DLD1 (cell line): ENCODE data around the gene GPR146.

Experiments used
- in situ Hi-C: cut with HindIII; loops from 2 replicates; pipeline ENCODE4 v1.10.0; 2017; ENCODE audit warnings: low sequenced_read_pairs

GPR146 gene

DNA sequence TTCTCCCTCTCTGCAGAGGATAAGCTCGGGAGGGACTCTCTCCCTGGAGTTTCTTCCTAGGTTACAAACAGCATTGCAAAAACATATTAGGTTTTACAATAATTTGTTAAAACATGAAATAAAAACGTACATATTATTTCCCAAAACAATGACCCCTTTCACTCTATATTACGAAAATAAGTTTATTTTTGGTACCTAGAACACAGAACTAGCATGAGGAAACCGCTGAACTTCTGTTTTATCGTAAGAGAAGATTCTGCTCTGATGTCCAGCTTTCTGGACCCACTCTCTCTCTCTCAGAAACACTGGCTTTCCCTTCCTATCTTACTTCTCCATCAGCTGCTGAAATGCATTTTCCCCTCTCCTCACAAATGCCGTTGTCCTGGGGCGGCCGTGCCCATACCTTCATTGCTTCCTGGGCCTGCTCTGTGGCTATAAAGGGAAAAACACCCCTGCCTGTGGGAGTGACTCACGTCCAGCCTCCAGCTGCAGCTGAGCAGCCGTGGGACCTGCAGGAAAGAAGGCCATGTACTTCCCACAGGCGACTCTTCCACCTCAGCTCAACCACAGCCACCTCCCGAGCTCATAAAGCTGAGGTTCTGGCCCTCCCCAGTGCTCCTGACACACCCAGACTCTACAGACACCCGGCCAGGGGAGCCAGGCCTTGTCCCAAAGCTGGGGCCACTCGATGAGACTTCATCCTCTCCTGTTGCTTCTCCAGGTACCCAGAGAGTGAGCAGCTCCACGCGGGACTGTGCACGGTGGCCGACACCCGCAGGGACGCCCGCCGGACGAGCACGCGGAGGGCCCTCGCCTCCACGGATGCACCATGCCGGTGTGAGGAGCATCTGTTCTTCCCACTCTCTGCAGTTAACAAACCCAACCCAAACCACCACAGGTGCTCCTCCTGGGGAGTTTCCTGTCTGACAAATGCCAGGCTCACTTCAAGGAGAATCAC lies 46.6 kb downstream of the GPR146 start:
- in situ Hi-C loops, result loop anchor here (10.0 kb wide), 1 partner anchor 294 kb away; no protein-coding TSS in a partner anchor

DNA sequence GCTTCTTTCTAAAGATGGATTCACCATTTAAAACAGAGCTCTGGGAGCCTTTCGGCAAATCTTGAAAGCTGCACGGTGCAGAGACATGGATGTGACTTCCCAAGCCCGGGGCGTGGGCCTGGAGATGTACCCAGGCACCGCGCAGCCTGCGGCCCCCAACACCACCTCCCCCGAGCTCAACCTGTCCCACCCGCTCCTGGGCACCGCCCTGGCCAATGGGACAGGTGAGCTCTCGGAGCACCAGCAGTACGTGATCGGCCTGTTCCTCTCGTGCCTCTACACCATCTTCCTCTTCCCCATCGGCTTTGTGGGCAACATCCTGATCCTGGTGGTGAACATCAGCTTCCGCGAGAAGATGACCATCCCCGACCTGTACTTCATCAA lies 47.3 kb downstream of the GPR146 start:
- in situ Hi-C loops, result loop anchor here (10.0 kb wide), 1 partner anchor 293 kb away; no protein-coding TSS in a partner anchor

DNA sequence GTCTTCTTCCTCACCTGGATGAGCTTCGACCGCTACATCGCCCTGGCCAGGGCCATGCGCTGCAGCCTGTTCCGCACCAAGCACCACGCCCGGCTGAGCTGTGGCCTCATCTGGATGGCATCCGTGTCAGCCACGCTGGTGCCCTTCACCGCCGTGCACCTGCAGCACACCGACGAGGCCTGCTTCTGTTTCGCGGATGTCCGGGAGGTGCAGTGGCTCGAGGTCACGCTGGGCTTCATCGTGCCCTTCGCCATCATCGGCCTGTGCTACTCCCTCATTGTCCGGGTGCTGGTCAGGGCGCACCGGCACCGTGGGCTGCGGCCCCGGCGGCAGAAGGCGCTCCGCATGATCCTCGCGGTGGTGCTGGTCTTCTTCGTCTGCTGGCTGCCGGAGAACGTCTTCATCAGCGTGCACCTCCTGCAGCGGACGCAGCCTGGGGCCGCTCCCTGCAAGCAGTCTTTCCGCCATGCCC lies 47.9 kb downstream of the GPR146 start:
- in situ Hi-C loops, result loop anchor here (10.0 kb wide), 1 partner anchor 293 kb away; no protein-coding TSS in a partner anchor

DNA sequence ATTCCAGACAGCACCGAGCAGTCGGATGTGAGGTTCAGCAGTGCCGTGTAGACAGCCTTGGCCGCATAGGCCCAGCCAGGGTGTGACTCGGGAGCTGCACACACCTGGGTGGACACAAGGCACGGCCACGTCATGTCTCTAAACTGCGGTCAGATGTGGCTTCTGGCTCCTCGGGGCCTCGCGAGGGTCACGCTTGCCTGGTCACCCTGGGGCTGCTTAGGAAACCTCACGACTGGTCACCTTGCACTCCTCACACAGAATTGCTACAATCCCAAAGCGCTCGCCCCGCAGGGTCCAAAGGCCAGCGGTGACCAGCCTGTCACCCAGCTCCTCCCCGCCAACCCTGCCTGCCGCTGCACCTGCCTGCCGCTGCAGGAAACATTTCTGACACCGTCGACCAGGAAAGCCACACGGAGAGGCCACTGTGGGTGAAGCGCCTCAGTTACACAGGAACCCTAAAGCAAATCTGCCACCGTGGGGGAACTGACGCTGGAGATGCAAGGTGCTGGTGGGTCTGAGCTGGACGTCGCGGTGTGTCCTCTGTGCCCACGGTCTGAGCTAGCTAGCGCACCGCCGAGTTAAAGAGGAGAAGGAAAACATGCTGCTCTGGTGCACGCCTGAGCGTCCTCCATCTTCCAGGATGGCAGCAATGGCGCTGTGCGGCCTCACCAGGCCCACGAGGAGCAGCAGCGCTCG lies 48.6 kb downstream of the GPR146 start:
- in situ Hi-C loops, result loop anchor here (10.0 kb wide), 1 partner anchor 292 kb away; no protein-coding TSS in a partner anchor

DNA sequence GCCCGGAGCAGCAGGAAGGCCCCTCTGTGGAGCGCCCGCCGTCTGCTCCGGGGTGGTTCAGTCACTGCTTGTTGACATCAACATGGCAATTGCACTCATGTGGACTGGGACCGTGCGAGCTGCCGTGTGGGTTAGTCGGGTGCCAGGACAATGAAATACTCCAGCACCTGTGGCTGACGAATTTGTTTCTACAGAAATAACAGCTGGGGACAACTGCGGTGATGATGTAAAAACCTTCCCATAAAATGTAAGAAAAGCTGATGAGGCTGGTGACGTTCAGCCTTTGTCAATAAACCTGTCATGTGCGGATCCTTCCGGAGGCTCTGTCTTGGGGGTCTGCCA lies 49.1 kb downstream of the GPR146 start:
- in situ Hi-C loops, result loop anchor here (10.0 kb wide), 1 partner anchor 291 kb away; no protein-coding TSS in a partner anchor

DNA sequence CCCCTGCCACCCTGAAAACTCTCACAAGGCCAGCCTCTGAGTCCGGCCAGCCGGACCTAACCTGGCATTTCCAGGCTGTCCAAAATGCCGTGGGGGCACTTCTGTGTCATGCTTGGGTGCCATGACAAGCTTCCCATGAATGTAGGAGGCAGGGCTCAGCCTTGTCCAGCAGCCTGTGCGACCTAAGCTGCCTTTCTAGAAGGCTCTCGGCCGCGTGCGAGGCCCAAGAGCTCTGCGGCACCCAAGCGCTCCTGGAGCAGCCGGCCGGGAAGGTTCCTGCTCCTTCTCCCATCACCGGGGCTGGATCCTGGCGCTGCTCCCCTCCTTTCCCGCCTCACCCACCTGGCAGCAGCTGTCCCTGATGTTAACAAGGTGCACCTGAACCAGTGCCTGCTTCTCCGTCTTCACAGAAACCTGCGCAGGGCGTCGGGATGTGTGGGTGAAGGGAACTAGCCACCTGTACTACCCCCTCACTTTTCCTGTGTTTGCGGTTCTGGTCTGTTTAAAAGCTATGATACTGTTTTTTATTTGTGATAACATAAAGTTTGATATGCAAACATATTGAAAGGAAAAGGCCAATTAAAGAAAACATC lies 49.7 kb downstream of the GPR146 start:
- in situ Hi-C loops, result loop anchor here (10.0 kb wide), 1 partner anchor 291 kb away; no protein-coding TSS in a partner anchor

DNA sequence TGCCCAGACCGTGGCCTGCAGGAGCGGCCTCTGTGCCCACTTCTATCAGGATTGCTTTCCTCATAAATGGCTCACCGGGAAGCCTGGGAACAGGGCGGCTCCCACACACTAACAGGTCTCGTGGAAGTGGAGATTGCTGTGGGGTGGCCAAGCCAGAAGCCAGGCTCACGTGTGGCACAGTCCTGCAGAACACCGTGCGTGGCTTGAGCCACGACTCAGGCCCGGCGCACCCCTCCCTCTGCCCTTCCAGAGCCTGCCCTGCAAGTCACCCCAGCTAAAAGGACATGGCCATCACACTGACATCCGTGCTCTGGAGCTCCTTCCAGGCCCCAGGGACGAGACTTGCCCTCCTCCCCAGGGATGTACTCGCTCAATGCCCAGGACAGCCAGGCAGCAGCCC lies 50.5 kb downstream of the GPR146 start:
- in situ Hi-C loops, result loop anchor here (10.0 kb wide), 1 partner anchor 290 kb away; no protein-coding TSS in a partner anchor

DNA sequence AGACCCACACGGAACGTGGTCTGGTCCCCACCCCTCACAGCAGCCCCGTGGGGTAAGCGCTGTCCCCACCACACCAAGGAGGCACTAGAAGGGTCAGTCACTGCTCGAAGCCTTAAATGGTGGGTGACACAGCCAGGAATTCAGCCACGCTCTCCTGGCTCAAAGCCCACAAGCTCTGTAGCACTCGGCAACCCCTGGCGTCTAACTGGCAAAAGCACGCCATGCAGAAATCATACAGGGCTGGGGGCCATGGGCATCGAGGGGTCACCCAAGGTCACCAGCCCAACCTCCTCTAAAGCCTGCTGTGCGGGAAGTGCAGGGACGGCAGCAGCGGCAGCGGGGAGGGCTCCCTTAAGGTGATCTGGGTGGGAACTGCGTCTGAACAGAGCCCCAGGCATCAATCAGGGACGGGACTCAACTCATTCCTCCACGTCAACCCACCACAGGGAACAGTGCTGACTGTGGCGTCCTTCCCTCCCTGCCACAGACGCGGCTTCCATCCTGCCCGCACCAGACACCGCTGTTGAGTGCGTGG lies 51.3 kb downstream of the GPR146 start:
- in situ Hi-C loops, result loop anchor here (10.0 kb wide), 1 partner anchor 289 kb away; no protein-coding TSS in a partner anchor

DNA sequence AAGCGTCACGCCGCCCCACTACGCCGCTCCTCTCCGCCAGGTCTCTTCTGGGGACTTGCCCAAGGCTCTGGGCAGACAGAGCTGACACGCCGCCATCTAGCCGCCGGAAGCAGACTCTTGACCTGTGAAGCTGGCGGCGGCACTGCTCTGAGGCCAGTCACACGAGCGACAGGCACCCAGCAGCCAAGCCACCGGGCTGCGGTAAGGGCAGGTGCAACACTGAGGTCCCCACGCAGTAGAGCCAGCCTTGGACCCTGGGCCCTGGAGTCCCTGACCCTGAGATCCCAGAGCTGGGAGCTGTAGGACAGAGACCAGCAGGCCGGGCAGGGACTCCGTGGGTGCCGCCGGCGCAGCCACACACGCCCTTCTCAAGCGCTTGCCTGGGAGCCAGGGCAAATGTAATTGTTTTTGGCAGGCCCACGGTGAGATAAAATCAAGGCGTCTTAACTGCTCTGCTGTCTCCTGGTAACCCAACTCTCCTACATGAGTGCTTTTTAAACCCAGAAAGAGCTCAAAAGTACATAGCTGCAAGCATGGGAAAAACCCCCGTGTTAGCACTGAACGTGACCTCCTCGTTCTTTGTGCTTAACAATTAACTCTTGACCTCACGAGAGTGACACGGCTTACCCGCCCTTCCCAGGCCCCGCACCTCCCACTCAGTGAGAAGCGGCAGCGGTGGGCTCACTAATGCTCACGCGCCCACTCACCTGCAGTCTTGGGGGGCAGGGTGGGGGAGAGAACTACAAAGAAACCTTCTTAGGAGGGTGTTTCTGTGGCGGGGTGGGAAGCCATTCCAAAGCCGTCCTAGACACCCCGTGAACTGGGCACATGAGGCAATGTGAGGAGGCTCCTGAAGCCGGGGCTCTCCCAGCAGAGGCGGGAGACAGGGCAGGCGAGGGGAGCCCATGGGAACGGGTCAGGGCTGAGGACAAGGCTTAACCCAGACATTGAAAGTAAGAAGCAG lies 52.1 kb downstream of the GPR146 start:
- in situ Hi-C loops, result loop anchor here (10.0 kb wide), 1 partner anchor 288 kb away; no protein-coding TSS in a partner anchor

DNA sequence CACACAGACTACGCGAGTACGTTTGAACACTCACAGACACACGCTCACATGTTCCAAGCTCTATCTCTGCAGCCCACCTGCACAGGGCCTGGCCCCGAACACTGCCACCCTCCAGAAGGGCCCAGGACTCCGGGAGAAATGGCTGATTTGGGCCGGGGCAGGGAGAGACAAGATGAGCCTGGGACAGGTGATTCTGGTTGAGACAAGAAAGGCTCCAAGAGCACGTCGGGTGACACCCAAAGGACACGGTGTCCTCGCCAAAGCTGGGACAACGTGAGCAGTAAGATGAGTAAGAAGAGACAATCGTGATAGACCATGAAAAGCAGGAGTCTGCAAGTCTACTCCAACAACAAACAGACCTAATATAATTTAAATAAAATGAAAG lies 52.8 kb downstream of the GPR146 start:
- in situ Hi-C loops, result loop anchor here (10.0 kb wide), 1 partner anchor 288 kb away; no protein-coding TSS in a partner anchor

DNA sequence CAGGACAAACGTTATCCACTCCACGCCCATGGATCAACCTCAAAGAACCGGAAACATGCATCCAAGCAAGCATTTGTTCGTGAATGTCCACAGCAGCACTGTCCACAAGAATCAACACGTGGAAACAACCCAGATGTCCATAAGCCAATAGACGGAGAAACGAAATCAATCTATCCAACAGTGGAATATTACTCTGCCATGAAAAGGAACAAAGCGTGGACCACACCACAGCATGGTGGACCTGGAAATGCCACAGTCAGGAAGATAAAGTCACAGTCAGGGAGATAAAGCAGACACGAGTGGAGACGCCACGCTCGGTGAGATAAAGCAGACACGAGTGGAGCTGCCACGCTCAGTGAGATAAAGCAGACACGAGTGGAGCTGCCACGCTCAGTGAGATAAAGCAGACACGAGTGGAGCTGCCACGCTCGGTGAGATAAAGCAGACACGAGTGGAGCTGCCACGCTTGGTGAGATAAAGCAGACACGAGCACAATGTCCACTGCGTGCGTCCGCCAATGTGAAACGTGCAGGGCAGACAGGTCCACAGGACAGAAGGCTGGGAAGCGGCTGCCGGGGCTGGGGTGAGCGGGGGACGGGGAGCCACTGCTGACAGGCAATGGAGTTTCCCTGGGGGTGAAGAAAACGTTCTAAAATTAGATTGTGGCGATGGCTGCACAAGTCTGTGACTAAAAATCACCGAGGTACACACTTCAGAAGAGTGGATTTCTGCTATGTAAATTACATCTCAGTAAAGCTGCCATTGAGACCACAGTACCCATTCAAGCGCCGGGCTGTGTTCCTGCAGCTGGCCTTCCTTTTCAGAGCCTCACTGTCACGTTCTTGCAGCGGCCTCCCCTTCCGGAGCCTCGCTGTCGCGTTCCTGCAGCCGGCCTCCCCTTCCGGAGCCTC lies 54.2 kb downstream of the GPR146 start:
- in situ Hi-C loops, result loop anchor here (10.0 kb wide), 1 partner anchor 286 kb away; no protein-coding TSS in a partner anchor

DNA sequence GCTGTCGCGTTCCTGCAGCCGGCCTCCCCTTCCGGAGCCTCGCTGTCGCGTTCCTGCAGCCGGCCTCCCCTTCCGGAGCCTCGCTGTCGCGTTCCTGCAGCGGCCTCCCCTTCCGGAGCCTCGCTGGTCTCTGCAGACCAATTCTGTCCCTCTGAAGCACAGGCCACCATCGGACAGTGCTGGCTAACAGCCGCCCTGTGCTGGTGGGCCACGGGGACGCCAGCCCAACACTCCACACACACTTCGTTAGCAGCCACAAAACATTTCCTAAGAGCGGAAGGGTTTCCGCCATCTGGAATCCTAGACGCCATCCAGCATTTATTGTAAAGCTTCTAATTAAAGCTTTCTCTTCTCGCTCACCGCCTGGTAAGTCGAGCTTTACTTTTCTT lies 54.8 kb downstream of the GPR146 start:
- in situ Hi-C loops, result loop anchor here (10.0 kb wide), 1 partner anchor 286 kb away; no protein-coding TSS in a partner anchor

DNA sequence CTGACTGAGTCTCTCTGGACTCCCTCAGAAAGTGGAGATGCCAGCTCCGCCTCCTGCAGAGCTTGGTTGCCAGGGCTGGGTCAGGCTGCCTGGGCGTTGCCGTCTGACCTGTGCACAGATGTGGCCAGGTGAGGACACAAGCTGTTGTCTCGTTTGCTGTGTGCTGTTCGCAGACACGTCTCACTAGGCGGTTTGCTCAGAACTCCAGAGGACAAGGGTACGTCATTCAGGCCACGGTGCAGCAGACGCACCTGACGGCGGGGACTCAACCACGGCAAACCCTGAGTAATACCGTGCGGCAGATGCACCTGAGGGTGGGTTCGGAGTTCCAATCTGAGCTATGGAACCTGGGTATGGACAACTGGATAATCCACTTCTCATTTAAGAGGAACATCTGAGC lies 55.3 kb downstream of the GPR146 start:
- in situ Hi-C loops, result loop anchor here (10.0 kb wide), 1 partner anchor 285 kb away; no protein-coding TSS in a partner anchor

DNA sequence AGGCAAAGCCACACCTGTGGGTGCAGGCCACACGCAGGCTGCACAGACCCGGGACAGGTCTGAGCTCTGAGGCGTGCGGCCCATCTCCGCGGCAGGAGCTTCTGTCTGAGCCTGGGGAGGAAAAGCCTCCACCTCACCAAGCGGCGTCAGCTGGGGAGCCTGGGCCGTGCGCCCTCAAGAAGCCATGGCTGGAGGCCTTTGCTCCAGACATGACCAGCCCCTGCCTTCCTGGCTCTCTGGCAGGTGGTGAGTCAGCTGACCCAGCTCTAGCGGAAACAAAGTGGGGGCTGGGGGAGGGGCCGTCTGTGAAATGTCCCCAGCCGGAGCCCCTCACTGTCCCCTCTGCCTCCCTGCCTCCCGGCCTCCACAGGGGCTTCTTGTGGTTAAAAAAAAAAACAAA lies 56.0 kb downstream of the GPR146 start:
- in situ Hi-C loops, result no loop called here

DNA sequence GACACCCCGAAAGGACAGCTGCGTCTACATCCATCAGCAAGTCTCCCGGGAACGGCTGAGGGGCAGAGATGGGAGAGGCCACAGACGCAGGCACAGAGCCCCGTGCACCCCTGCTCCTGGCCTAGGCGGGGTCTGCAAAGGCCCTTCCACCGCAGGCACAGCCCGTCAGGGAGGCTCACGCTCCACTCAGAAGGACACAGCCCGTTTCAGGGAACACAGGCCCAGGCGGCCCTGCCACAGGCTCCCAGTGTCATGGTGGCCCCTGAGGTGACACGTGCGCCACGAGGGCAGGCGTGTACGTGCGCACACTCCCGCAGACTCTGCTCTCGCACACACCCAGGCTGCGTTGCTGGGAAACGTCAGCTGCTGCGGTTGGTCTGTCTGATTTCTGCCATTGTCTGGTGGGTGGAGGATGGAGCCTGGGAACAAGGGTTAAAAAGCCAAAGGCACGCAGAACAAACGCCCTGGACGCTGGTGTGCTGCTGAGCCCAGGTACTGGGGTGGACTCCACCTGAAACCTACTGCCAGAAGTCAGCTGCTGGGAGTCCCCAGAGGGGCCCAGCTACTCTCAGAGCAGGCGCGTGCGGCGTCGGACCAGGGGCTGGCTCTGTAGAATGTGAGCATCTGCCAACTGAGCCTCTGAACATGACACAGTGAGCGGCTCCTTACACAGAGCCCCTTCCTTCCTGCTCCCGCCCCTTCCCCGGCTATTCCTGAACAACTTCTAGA lies 56.7 kb downstream of the GPR146 start:
- in situ Hi-C loops, result no loop called here

DNA sequence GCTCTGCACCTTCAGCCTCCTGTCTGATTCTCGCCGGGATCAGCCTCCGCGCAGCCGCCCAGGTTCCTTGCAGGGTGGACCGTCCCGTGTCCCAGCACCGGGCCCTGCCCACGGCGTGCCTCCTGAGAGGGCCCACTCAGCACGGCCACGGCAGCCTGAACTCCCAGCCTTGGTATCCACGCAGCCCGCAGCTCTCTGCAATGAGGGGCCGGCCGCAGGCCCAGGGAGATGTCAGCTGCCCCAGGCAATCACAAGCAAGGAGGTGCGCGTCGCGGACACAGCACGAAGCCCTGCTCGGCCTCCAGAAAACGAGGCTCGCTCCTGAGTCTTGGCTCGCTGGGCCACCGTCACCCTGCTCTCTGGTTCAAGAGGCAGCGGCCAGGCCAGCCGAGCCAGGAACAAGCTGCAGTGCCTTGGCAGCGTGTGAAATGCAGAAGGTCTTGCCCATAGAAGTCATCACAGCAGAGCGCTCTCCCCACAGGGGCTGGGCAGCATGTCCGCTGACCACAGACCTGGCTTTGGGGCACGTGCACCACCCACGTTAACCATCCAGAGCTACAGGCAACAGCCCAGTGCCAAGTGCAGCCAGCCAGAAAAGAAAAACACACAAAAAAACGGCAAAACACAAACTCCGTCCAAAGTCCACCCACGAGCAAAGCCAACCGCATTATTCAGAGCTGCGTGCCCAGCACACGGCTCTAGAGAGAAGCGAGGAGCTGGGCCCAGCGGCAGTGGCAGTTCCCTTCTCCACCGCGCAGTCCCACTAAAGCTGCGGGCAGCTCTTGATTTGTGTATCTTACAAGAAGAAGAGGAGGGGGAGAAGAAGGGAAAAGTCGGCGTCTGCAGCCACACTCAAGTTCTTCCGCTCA lies 57.5 kb downstream of the GPR146 start:
- in situ Hi-C loops, result no loop called here
